Measurements from ENCODE around the gene EMC9.
"Not testable (repeated sequence)": the region's sequence is repeated elsewhere in the genome, so short reads cannot be mapped to it uniquely, and the experiment has no call there.

EMC9 gene

GRCh38 chr14:24129410-24129998 lies 11.9 kb downstream of the EMC9 start:
- no peak for DNase-seq

- no peak for DNase-seq
Measured at GRCh38 chr14:24127673-24128072, 13.7 kb downstream of the EMC9 start.

GRCh38 chr14:24126939-24127338 lies 14.5 kb downstream of the EMC9 start:
- no peak for DNase-seq

- DNase-seq: no peak
Measured at GRCh38 chr14:24123424-24124417, 17.7 kb downstream of the EMC9 start.

- no peak for DNase-seq
Measured at GRCh38 chr14:24122898-24123297, 18.5 kb downstream of the EMC9 start.

- no peak for DNase-seq
Measured at GRCh38 chr14:24122416-24122815, 19.0 kb downstream of the EMC9 start.

- no peak for DNase-seq
Measured at GRCh38 chr14:24121210-24121609, 20.2 kb downstream of the EMC9 start.

- no peak for DNase-seq
Measured at GRCh38 chr14:24119691-24120090, 21.7 kb downstream of the EMC9 start.

- no peak for DNase-seq
Measured at GRCh38 chr14:24117179-24117578, 24.2 kb downstream of the EMC9 start.

GRCh38 chr14:24116128-24116814 lies 25.1 kb downstream of the EMC9 start:
- no peak for DNase-seq

GRCh38 chr14:24115422-24116127 lies 25.8 kb downstream of the EMC9 start:
- DNase-seq: no peak

GRCh38 chr14:24114532-24115421 lies 26.6 kb downstream of the EMC9 start, which contains the start of the genes DCAF11 and NRL:
Gene DCAF11 (plus strand): TSS chr14:24114777. CDS start chr14:24115595, 818 bp downstream.
Gene NRL (minus strand): TSS chr14:24114949. CDS start chr14:24082848, 32,101 bp downstream.
- peak; percentile 99 for DNase-seq

GRCh38 chr14:24113801-24114531 lies 27.4 kb downstream of the EMC9 start:
- DNase-seq: peak; percentile 74

GRCh38 chr14:24113379-24113800 lies 28.0 kb downstream of the EMC9 start:
- DNase-seq: no peak

- DNase-seq: no peak
Measured at GRCh38 chr14:24110523-24110922, 30.9 kb downstream of the EMC9 start.

- no peak for DNase-seq
Measured at GRCh38 chr14:24110060-24110459, 31.3 kb downstream of the EMC9 start.

GRCh38 chr14:24108336-24108874 lies 33.0 kb downstream of the EMC9 start:
- DNase-seq: no peak

- DNase-seq: no peak
Measured at GRCh38 chr14:24106672-24107271, 34.6 kb downstream of the EMC9 start.

- not testable (repeated sequence) for DNase-seq
Measured at GRCh38 chr14:24105609-24106239, 35.7 kb downstream of the EMC9 start.

GRCh38 chr14:24103451-24103850 lies 37.9 kb downstream of the EMC9 start:
- DNase-seq: no peak

Data from NCI-H2081 treated with DMSO at 0.1 percent for 48 hours (cell line).